HepG2 (cell line): ENCODE data around the gene PCDHGA1. TPM values are rescaled to one million over a fixed set of nuclear protein-coding genes. Genes with fewer than 3 reads are reported as not detected.

Experiments used
- ATAC-seq: fragments of 200-7000 bp; cut with Tn5 transposase; 3 replicates; pipeline ENCODE4 v1.9.1; 2020; ENCODE audit warnings: mild to moderate bottlenecking, moderate library complexity
- BruUV-seq: library from RNA; stranded (reverse); fragments of 400-500 nt; replicated peaks from 2 replicates; lab custom pipeline; 2021; lab: Mats Ljungman, UMichigan
- CTCF ChIA-PET: fragments of 300-600 bp; formaldehyde crosslinking; extraction: SDS; loops from one replicate; lab custom pipeline; 2021; ENCODE audit warnings: low total read pairs, inconsistent platforms, low intra/inter-chr PET ratio; lab: Yijun Ruan, JAX
- POLR2A ChIA-PET: fragments of 350-600 bp; sonication (Branson Sonifier 250); formaldehyde crosslinking; loops from one replicate; lab custom pipeline; 2020; ENCODE audit warnings: antibody characterized with exemption, inconsistent platforms; lab: Yijun Ruan, JAX
- DNase-seq: peaks from one replicate; pipeline ENCODE4 v3.0.0-alpha.2; 2015; ENCODE audit warnings: low spot score
- FAIRE-seq: peaks from 3 replicates; lab custom pipeline; 2011; peaks lifted over from hg19 to GRCh38; lab: Jason Lieb, UNC
- H2AFZ ChIP-seq: one replicate; pipeline ENCODE4 v1.6.1; 2011; ENCODE audit warnings: low read length, inconsistent platforms
- H3K27ac ChIP-seq: fragments of 300-600 bp; 3 replicates; pipeline ENCODE4 v1.8.0; 2011; ENCODE audit warnings: mixed run types, mild to moderate bottlenecking, mixed read lengths, low read length, inconsistent platforms; ENCODE audit not compliant: insufficient read depth; ENCODE audit errors: extremely low read length
- H3K27me3 ChIP-seq, 2 experiments: fragments of 200-600 bp in 1 of 2; 2 replicates in 1 of 2; 3 replicates in 1 of 2; pipeline versions ENCODE4 v1.6.0 to v1.8.0; 2011; ENCODE audit warnings: low read length in 2 of 2, mild to moderate bottlenecking in 2 of 2, moderate library complexity in 2 of 2, inconsistent platforms in 1 of 2; ENCODE audit not compliant: insufficient read depth in 2 of 2, control insufficient read depth in 1 of 2
- H3K36me3 ChIP-seq, 2 experiments: fragments of 200-600 bp in 1 of 2; replicated peaks in 1 of 2; 2 replicates in 1 of 2; 3 replicates in 1 of 2; pipeline versions ENCODE4 v1.5.1 to v1.8.0; 2011; ENCODE audit warnings: low read length in 2 of 2, inconsistent platforms in 1 of 2; ENCODE audit not compliant: insufficient read depth in 2 of 2, control insufficient read depth in 1 of 2
- H3K4me1 ChIP-seq: 2 replicates; pipeline ENCODE4 v1.5.1; 2012; ENCODE audit warnings: low read length, inconsistent platforms; ENCODE audit not compliant: insufficient read depth
- H3K4me2 ChIP-seq: 2 replicates; pipeline ENCODE4 v1.6.0; 2011; ENCODE audit warnings: low read depth, low read length, inconsistent platforms
- H3K4me3 ChIP-seq, 3 experiments: fragments of 200-600 bp in 1 of 3; sonication (generic), shearing (Covaris generic) in 1 of 3; replicated peaks in 1 of 3; 2 replicates each; pipeline ENCODE4 v1.5.1; 2011 to 2016; ENCODE audit warnings: low read length in 3 of 3, inconsistent platforms in 2 of 3, low read depth in 2 of 3, mild to moderate bottlenecking in 2 of 3, control low read depth in 1 of 3, mixed read lengths in 1 of 3; ENCODE audit not compliant: insufficient read depth in 1 of 3
- H3K79me2 ChIP-seq: one replicate; pipeline ENCODE4 v1.6.1; 2011; ENCODE audit warnings: low read length, inconsistent platforms; ENCODE audit not compliant: insufficient read depth
- H3K9ac ChIP-seq: 2 replicates; pipeline ENCODE4 v1.6.0; 2011; ENCODE audit warnings: mild to moderate bottlenecking, low read depth, low read length, inconsistent platforms; ENCODE audit not compliant: insufficient read depth
- H3K9me3 ChIP-seq: 2 replicates; pipeline ENCODE4 v1.5.1; 2012; ENCODE audit warnings: mild to moderate bottlenecking, low read length
- H4K20me1 ChIP-seq: 2 replicates; pipeline ENCODE4 v1.6.0; 2011; ENCODE audit warnings: inconsistent platforms, mild to moderate bottlenecking, low read length, moderate library complexity; ENCODE audit not compliant: insufficient read depth
- ARNT ChIP-seq: fragments of 450-650 bp; IDR thresholded peaks from 2 replicates; pipeline ENCODE4 v1.6.1; 2017
- ETV6 ChIP-seq: sonication (generic); formaldehyde crosslinking; conservative IDR thresholded peaks from 2 replicates; pipeline ENCODE4 v1.4.0; 2020; ENCODE audit warnings: missing genetic modification reagents
- SMAD3 ChIP-seq: sonication (generic); formaldehyde crosslinking; IDR thresholded peaks from 2 replicates; pipeline ENCODE4 v1.4.0; 2020; ENCODE audit warnings: missing genetic modification reagents
- SNAPC4 ChIP-seq: sonication (generic); formaldehyde crosslinking; IDR thresholded peaks from 2 replicates; pipeline ENCODE4 v1.4.0; 2020; ENCODE audit warnings: mild to moderate bottlenecking, missing genetic modification reagents
- TP53 ChIP-seq: sonication (generic); formaldehyde crosslinking; conservative IDR thresholded peaks from 2 replicates; pipeline ENCODE4 v1.4.0; 2020; ENCODE audit warnings: missing genetic modification reagents
- XRCC5 ChIP-seq: fragments of 200-400 bp; formaldehyde crosslinking; optimal IDR thresholded peaks from 2 replicates; pipeline ENCODE3; 2017; ENCODE audit warnings: mild to moderate bottlenecking, low read length
- ZBTB20 ChIP-seq: sonication (generic); formaldehyde crosslinking; IDR thresholded peaks from 2 replicates; pipeline ENCODE4 v1.8.1; 2023; ENCODE audit warnings: missing genetic modification reagents, low read depth, mild to moderate bottlenecking, borderline replicate concordance
- ZFYVE20 ChIP-seq: sonication (generic); formaldehyde crosslinking; IDR thresholded peaks from 2 replicates; pipeline ENCODE4 v1.8.0; 2023; ENCODE audit warnings: low read depth, mild to moderate bottlenecking, moderate library complexity, missing genetic modification reagents, borderline replicate concordance
- ZKSCAN8 ChIP-seq: IDR thresholded peaks from 2 replicates; pipeline ENCODE4 v1.6.1; 2016; ENCODE audit warnings: borderline replicate concordance, missing genetic modification reagents, missing compliant biosample characterization
- ZNF142 ChIP-seq: sonication (generic); formaldehyde crosslinking; IDR thresholded peaks from 2 replicates; pipeline ENCODE4 v1.4.0; 2020; ENCODE audit warnings: missing genetic modification reagents
- ZNF569 ChIP-seq: sonication (generic); formaldehyde crosslinking; IDR thresholded peaks from 2 replicates; pipeline ENCODE4 v1.5.0; 2020; ENCODE audit warnings: mild to moderate bottlenecking, missing genetic modification reagents, moderate library complexity, borderline replicate concordance
- ZNF570 ChIP-seq: sonication (generic); formaldehyde crosslinking; IDR thresholded peaks from 2 replicates; pipeline ENCODE4 v1.4.0; 2020; ENCODE audit warnings: mild to moderate bottlenecking, missing genetic modification reagents, borderline replicate concordance
- WGBS: methylation state at CpG from one replicate; pipeline ENCODE4 v1.1.6; 2017; ENCODE audit warnings: low lambda C conversion rate; 5-methylcytosine and 5-hydroxymethylcytosine counted together
- in situ Hi-C: cut with HindIII; loops from 2 replicates; pipeline ENCODE4 v1.10.0; 2017; ENCODE audit warnings: low pct_unique_long_range_greater_than_20kb; ENCODE audit not compliant: extremely low pct_ligation_motif_present
- intact Hi-C: fragments of 100-400 bp; cut with micrococcal nuclease; formaldehyde crosslinking; loops from one replicate; pipeline ENCODE4 v1.10.0; 2022; ENCODE audit not compliant: unreplicated experiment
- polyA plus RNA-seq, 8 experiments: library from polyadenylated mRNA; depleted of rRNA in 3 of 8; stranded (reverse) in 7 of 8; unstranded in 1 of 8; fragments of >200 nt; fragmentation: Illumina TruSeq in 4 of 8; extraction: Trizol in 4 of 8; gene quantifications; 2 replicates each; pipeline versions ENCODE4 v1.2.1 to v1.2.3, GENCODE V29; 2011 to 2016; ENCODE audit warnings: low read depth in 4 of 8, missing spikeins in 1 of 8, mixed read lengths in 1 of 8; ENCODE audit not compliant: insufficient read depth in 1 of 8
- total RNA-seq, 5 experiments: library from RNA; depleted of rRNA; stranded (reverse); fragments of >200 nt; fragmentation: Illumina TruSeq; extraction: Trizol; gene quantifications; 2 replicates each; pipeline ENCODE4 v1.2.3, GENCODE V29; 2016; ENCODE audit warnings: low read depth in 1 of 5

The PCDHGA1 gene
- total and polyA plus RNA-seq, 2 of the 13 experiments (the other 11 are each of a cell fraction or from before 2014, with no cell fraction given), result 0.31 to 0.40 TPM

GRCh38 chr5:141508798-141509611 lies 178.7 kb downstream of the PCDHGA1 start (continued):
- TF ChIP-seq ZNF142 (no peak), ARNT (no peak), ZNF570 (CRISPR knock-in tag) (no peak)

- Histone ChIP-seq H3K9me3 (no peaks in the 10 kb centered on the region), H3K4me2 (no peak overlapping the region), H3K27me3 (no peaks in the 10 kb centered on the region; a peak in 1 of 5 replicates), H3K79me2 (no peaks in the 10 kb centered on the region), H3K4me1 (peaks cover 6% of the 10 kb centered on the region; the same call in 1 of the 2 replicates), H2AFZ (no peak overlapping the region), H3K36me3 (peaks cover 2 to 11% of the 10 kb centered on the region in 2 experiments; a peak in 1 of 5 replicates), H3K4me3 (no peak overlapping the region), H4K20me1 (no peaks in the 10 kb centered on the region), H3K9ac (no peak overlapping the region), H3K27ac (no peak overlapping the region)
- in situ Hi-C loops (no loop called here), intact Hi-C loops (no loop called here)
- ChIA-PET CTCF (no interaction called here), POLR2A (no interaction called here)
- WGBS, result 85% methylated on average over 9 of the region's 9 CpGs
- FAIRE-seq (no peak), DNase-seq (no peak), ATAC-seq (no peak)
- no TSS peak for BruUV-seq
- TF ChIP-seq ZNF569 (CRISPR knock-in tag) (no peak), ZFYVE20 (CRISPR knock-in tag) (no peak), ZKSCAN8 (CRISPR knock-in tag) (no peak), ETV6 (no peak), SNAPC4 (no peak), XRCC5 (no peak), TP53 (CRISPR knock-in tag) (no peak), ZBTB20 (CRISPR knock-in tag) (no peak), SMAD3 (CRISPR knock-in tag) (no peak)
Observed at GRCh38 chr5:141510160-141510559, 179.8 kb downstream of the PCDHGA1 start.
